ENCODE results near the gene NFIB. TPM values are rescaled to one million over a fixed set of nuclear protein-coding genes. Genes with fewer than 3 reads are reported as not detected.

The NFIB gene
- total and polyA plus RNA-seq, 2 donors (not counting 3 experiments of a cell fraction or from before 2014, with no cell fraction given), result 26.4 to 174 TPM

GRCh38 chr9:14256588-14256987, 57.4 kb downstream of the NFIB start:
- no peaks in the 10 kb centered on the region for H4K20me1 ChIP-seq (replicated peaks; ENCODE audit: control insufficient read depth, extremely low read depth, insufficient read depth, low read length)
- intact Hi-C loops (cut with micrococcal nuclease) (no loop called here), dilution Hi-C loops (cut with MboI; ENCODE audit: extremely low pct_ligation_motif_present, low sequenced_read_pairs) (no loop called here)
- TF ChIP-seq POLR2A (IDR thresholded peaks at IDR 0.05; ENCODE audit: low read depth, low read length) (no peak), JUN (IDR thresholded peaks at IDR 0.05; ENCODE audit: borderline replicate concordance, insufficient read depth, insufficient read length, low read depth) (no peak), GATA2 (IDR thresholded peaks at IDR 0.05; ENCODE audit: insufficient read depth, insufficient read length, low read depth, low read length) (no peak), EZH2 (IDR thresholded peaks at IDR 0.05; ENCODE audit: borderline replicate concordance, low read depth, low read length, severe bottlenecking) (no peak), FOS (IDR thresholded peaks at IDR 0.05; ENCODE audit: borderline replicate concordance, insufficient read depth, low read length) (no peak), POLR2AphosphoS5 (IDR thresholded peaks at IDR 0.05; ENCODE audit: insufficient read depth, low read depth, low read length) (no peak), MAX (IDR thresholded peaks at IDR 0.05; ENCODE audit: insufficient read depth, insufficient read length) (no peak), MYC (IDR thresholded peaks at IDR 0.05; ENCODE audit: low read depth, low read length) (no peak)
- TF ChIP-seq, protein P1, sequence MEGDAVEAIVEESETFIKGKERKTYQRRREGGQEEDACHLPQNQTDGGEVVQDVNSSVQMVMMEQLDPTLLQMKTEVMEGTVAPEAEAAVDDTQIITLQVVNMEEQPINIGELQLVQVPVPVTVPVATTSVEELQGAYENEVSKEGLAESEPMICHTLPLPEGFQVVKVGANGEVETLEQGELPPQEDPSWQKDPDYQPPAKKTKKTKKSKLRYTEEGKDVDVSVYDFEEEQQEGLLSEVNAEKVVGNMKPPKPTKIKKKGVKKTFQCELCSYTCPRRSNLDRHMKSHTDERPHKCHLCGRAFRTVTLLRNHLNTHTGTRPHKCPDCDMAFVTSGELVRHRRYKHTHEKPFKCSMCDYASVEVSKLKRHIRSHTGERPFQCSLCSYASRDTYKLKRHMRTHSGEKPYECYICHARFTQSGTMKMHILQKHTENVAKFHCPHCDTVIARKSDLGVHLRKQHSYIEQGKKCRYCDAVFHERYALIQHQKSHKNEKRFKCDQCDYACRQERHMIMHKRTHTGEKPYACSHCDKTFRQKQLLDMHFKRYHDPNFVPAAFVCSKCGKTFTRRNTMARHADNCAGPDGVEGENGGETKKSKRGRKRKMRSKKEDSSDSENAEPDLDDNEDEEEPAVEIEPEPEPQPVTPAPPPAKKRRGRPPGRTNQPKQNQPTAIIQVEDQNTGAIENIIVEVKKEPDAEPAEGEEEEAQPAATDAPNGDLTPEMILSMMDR (IDR thresholded peaks at IDR 0.05; ENCODE audit: extremely low read depth in 1 of 2, insufficient read depth in 1 of 2, low read depth in 1 of 2, low read length in 2 of 2), result no peak
- ChIA-PET CTCF (interaction anchor here (1.1 to 1.8 kb wide), 9 partner anchors 9 to 829 kb away, joined by 3 to 7 read pairs (median 3); no protein-coding TSS in a partner anchor), POLR2A (interaction anchor here (1.4 kb wide), 1 partner anchor 10 kb away, joined by 3 read pairs; no protein-coding TSS in a partner anchor)
- H3K9me1 ChIP-seq (replicated peaks; ENCODE audit: control insufficient read depth, extremely low read depth, insufficient read depth, low read length), result no peaks in the 10 kb centered on the region
- peaks cover 86% of the 10 kb centered on the region for H3K79me2 ChIP-seq (ENCODE audit: control insufficient read depth, insufficient read depth, low read length)
- H3K4me2 ChIP-seq (ENCODE audit: insufficient read depth, low read length), result no peak overlapping the region
- peaks cover 0 to 1% of the 10 kb centered on the region in 2 experiments for H3K36me3 ChIP-seq (ENCODE audit: control insufficient read depth in 2 of 2, extremely low read depth in 1 of 2, insufficient read depth in 2 of 2, low read length in 2 of 2)
- no TSS peak for BruUV-seq (replicated peaks)
- no peaks in the 10 kb centered on the region for H3K9me3 ChIP-seq (replicated peaks; ENCODE audit: control insufficient read depth, insufficient read depth, low read length)
- FAIRE-seq (no peak), DNase-seq (ENCODE audit: low read depth, low spot score) (no peak)
- peaks cover 22% of the 10 kb centered on the region for H3K4me1 ChIP-seq (ENCODE audit: control insufficient read depth, extremely low read depth, insufficient read depth, low read length)
- no peak overlapping the region for H3K27ac ChIP-seq (ENCODE audit: insufficient read depth, low read depth, low read length)
- no peaks in the 10 kb centered on the region for H3K27me3 ChIP-seq (ENCODE audit: control insufficient read depth in 2 of 2, insufficient read depth in 2 of 2, low read length in 2 of 2)
- no peak overlapping the region for H2AFZ ChIP-seq (ENCODE audit: low read depth, low read length)
- H3K9ac ChIP-seq (replicated peaks; ENCODE audit: extremely low read depth, insufficient read depth, low read length), result no peak overlapping the region
- H3K4me3 ChIP-seq (replicated peaks in 1 of 3; ENCODE audit: insufficient read depth in 1 of 3, low read depth in 1 of 3, low read length in 3 of 3), result no peak overlapping the region

Measured in endothelial cell of umbilical vein (primary cell).